GM12872 (cell line): ENCODE data around the gene TMEM255A.
A peak's percentile ranks its signal among the peaks of the same experiment; 100 is the strongest.

Experiments used
- CTCF ChIP-seq: IDR thresholded peaks from 3 replicates; pipeline ENCODE4 v1.5.1; 2011; ENCODE audit warnings: low read depth, mild to moderate bottlenecking, low read length, moderate library complexity; ENCODE audit not compliant: insufficient read depth

The TMEM255A gene

GRCh38 chrX:120260369-120260768, 50.9 kb downstream of the TMEM255A start:
- TF ChIP-seq CTCF = no peak

GRCh38 chrX:120253784-120254183, 57.5 kb downstream of the TMEM255A start:
- TF ChIP-seq CTCF = no peak

- no peak for TF ChIP-seq CTCF
These were observed 59.7 kb downstream of the TMEM255A start for GRCh38 chrX:120251471-120252011.

- TF ChIP-seq CTCF = peak; percentile 57
These were observed 60.6 kb downstream of the TMEM255A start, which contains the start of gene ZBTB33 for GRCh38 chrX:120250522-120251271. Gene ZBTB33, plus strand, starts transcription at chrX:120250812. Its CDS starts 2,604 bp downstream, at chrX:120253416.

- TF ChIP-seq CTCF = no peak
These were observed 66.3 kb downstream of the TMEM255A start for GRCh38 chrX:120244735-120245498.

- TF ChIP-seq CTCF = no peak
These were observed 66.9 kb downstream of the TMEM255A start for GRCh38 chrX:120244395-120244734.

- TF ChIP-seq CTCF = no peak
These were observed 68.4 kb downstream of the TMEM255A start for GRCh38 chrX:120242813-120243212.
